AG20443 (cell line): Measurements from ENCODE around the gene DONSON.

Experiments
- DNase-seq: peaks from one replicate; pipeline ENCODE4 v3.0.0; 2012; ENCODE audit warnings: low spot score, mixed read lengths

DONSON gene

DNA sequence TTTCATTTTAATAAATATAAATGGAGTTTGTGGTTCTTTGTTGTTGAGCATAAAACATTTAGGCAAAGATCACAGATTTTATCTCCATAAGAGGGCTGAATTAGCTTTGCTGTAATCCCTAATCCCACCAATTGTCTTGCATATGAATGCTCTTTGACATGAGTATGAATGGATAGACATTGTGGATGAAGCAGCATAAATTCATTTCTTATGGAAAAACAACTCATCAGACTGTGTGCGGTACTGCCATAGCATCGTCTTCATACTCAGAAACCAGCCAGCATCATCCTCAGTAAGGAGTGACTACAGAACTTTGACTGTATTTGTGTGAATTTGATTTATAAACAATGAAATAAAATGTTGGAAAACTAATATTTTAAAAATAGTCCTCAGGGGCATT is 26.1 kb downstream of the DONSON start:
- DNase-seq: no peak

DNA sequence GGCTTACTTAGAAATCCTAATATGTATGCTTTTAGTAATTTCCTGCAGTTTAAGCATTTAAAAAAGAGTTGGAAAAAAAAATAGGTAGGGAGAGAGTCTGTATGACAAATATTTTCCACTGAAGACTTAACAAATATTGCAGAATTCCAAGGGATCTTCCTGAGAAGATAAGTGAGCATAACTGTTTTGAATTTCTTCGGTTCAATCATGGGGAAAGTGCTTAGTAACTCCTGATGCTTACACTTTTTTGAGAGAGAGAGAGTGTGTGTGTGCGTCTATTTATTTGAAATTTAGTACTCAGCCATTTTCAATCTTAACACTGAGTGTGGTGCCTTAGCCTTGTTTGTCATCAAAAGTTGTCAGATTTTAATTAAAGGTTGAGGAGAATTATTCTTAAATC is 27.1 kb downstream of the DONSON start:
- no peak for DNase-seq

DNA sequence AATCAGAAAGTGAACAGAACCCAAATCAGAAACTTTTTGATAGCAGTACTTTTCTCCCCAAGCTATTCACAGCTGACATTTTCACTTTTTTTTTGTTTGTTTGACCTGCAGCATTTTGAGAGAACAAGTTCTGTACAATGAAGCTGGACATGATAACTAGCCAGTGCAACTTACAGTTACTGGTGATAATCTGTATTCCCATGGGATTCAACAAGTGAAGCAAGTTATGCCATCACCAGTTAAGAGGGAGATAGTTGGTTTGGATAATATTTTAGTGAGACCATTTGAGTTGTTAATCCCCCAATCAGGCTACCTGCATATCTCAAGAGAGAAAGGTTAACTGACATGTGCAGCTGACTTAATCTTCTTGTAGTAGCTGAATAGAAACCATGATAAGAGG is 27.5 kb downstream of the DONSON start:
- DNase-seq: no peak

DNA sequence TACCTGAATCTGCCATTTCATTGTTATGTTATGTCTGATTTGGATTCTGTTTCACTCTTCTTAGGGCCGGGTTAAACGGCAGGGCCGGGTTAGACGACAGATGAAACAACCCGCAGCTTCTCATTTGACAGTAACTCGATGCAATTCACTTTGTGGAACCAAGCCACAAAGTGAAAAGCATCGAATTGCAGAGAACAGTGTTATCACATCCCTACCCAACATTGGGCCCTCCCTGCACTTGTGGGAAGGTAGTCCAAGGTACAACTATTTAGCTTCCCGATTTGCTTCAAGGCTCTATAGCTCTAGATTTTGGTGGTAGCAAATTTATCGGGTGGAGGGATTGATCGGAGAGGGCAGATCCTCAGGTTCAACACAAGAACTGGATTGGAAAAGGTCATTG is 28.7 kb downstream of the DONSON start:
- no peak for DNase-seq

DNA sequence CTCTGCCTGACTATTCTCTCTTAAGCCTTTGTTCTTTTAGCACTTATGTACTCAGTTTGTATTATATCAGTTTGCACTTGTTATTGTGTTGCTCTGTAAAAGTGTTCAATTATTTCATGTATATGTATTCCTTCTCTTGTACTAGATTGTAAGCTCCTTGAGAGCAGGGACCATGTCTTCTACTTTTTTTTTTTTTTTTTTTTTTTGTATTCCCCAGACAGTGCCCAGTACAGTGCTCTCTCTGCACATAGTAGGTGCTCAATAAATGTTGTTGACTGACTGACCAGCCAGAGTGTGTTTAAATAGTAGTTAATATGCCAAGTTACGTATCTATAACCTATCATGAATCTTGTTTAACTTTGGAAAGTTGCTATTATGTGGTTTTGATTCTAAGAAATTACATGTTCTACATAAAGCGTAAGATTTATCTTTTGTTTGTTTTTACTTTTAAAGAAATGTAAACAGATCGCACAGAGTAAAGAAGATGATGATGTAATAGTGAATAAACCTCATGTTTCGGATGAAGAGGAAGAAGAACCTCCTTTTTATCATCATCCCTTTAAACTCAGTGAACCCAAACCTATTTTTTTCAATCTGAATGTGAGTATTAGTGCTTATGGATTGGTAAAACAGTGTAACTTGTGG is 29.6 kb downstream of the DONSON start:
- no peak for DNase-seq

DNA sequence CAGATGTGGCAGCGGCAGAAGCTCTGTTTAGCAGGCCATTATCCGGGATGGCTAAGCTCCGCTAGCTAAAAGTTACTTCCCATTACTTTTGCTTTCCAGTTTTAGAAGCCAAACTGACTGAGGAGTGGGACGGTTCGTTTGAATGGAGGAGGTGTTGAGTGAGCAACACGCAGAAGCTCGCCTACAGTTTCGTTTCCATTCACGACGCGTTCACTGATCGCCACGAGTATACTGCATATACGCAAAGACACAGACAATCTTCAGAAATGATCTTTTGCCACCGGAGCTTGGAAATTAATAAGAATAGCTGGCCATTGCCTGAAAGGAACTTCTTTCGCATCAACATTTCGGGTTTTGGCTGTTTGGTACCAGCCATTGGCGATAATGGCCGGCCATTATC is 31.0 kb downstream of the DONSON start:
- DNase-seq: no peak

DNA sequence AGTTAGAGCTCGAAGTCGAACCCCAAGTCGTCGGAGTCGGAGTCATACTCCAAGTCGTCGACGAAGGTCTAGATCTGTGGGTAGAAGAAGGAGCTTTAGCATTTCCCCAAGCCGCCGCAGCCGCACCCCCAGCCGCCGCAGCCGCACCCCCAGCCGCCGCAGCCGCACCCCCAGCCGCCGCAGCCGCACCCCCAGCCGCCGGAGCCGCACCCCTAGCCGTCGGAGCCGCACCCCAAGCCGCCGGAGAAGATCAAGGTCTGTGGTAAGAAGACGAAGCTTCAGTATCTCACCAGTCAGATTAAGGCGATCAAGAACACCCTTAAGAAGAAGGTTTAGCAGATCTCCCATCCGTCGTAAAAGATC is 33.5 kb downstream of the DONSON start:
- no peak for DNase-seq

DNA sequence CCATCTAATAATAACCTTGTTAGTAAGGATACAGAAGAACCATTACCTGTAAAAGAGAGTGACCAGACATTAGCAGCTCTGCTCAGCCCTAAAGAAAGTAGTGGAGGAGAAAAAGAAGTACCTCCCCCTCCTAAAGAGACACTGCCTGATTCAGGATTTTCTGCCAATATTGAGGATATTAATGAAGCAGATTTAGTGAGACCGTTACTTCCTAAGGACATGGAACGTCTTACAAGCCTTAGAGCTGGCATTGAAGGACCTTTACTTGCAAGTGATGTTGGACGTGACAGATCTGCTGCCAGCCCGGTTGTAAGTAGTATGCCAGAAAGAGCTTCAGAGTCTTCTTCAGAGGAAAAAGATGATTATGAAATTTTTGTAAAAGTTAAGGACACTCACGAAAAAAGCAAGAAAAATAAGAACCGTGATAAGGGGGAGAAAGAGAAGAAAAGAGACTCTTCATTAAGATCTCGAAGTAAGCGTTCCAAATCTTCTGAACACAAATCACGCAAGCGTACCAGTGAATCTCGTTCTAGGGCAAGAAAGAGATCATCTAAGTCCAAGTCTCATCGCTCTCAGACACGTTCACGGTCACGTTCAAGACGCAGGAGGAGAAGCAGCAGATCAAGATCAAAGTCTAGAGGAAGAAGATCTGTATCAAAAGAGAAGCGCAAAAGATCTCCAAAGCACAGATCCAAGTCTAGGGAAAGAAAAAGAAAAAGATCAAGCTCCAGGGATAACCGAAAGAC is 34.1 kb downstream of the DONSON start:
- no peak for DNase-seq

DNA sequence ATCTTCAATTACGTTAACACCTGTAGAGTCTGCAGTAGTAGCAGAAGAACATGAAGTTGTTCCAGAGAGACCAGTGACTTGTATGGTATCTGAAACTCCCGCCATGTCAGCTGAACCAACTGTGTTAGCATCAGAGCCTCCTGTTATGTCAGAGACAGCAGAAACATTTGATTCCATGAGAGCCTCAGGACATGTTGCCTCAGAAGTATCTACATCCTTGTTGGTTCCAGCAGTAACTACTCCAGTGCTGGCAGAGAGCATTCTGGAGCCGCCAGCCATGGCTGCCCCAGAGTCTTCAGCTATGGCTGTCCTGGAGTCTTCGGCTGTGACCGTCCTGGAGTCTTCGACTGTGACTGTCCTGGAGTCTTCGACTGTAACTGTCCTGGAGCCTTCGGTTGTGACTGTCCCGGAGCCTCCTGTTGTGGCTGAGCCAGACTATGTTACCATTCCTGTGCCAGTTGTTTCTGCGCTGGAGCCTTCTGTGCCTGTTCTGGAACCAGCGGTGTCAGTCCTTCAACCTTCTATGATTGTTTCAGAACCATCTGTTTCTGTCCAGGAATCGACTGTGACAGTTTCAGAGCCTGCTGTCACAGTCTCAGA is 35.4 kb downstream of the DONSON start:
- DNase-seq: no peak

DNA sequence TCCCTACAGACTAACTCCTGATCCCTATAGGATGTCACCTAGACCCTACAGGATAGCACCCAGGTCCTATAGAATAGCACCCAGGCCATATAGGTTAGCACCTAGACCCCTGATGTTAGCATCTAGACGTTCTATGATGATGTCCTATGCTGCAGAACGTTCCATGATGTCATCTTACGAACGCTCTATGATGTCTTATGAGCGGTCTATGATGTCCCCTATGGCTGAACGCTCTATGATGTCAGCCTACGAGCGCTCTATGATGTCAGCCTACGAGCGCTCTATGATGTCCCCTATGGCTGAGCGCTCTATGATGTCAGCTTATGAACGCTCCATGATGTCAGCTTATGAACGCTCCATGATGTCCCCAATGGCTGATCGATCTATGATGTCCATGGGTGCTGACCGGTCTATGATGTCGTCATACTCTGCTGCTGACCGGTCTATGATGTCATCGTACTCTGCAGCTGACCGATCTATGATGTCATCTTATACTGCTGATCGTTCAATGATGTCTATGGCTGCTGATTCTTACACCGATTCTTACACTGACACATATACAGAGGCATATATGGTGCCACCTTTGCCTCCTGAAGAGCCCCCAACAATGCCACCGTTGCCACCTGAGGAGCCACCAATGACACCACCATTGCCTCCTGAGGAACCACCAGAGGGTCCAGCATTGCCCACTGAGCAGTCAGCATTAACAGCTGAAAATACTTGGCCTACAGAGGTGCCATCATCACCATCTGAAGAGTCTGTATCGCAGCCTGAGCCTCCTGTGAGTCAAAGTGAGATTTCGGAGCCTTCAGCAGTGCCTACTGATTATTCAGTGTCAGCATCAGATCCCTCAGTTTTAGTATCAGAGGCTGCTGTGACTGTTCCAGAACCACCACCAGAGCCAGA is 36.1 kb downstream of the DONSON start:
- no peak for DNase-seq

DNA sequence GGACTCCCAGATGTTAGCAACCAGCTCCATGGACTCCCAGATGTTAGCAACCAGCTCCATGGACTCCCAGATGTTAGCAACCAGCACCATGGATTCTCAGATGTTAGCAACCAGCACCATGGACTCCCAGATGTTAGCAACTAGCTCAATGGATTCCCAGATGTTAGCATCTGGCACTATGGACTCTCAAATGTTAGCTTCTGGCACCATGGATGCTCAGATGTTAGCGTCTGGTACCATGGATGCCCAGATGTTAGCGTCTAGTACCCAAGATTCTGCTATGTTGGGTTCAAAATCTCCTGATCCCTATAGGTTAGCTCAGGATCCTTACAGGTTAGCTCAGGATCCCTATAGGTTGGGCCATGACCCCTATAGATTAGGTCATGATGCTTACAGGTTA is 36.8 kb downstream of the DONSON start:
- DNase-seq: no peak

DNA sequence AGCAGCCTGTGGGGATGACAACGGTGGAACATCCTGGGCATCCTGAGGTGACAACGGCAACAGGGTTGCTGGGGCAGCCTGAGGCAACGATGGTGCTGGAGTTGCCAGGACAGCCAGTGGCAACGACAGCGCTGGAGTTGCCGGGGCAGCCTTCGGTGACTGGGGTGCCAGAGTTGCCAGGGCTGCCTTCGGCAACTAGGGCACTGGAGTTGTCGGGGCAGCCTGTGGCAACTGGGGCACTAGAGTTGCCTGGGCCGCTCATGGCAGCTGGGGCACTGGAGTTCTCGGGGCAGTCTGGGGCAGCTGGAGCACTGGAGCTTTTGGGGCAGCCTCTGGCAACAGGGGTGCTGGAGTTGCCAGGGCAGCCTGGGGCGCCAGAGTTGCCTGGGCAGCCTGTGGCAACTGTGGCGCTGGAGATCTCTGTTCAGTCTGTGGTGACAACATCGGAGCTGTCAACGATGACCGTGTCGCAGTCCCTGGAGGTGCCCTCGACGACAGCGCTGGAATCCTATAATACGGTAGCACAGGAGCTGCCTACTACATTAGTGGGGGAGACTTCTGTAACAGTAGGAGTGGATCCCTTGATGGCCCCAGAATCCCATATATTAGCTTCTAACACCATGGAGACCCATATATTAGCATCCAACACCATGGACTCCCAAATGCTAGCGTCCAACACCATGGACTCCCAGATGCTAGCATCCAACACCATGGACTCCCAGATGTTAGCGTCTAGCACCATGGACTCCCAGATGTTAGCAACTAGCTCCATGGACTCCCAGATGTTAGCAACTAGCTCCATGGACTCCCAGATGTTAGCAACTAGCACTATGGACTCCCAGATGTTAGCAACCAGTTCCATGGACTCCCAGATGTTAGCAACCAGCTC is 37.5 kb downstream of the DONSON start:
- DNase-seq: no peak

DNA sequence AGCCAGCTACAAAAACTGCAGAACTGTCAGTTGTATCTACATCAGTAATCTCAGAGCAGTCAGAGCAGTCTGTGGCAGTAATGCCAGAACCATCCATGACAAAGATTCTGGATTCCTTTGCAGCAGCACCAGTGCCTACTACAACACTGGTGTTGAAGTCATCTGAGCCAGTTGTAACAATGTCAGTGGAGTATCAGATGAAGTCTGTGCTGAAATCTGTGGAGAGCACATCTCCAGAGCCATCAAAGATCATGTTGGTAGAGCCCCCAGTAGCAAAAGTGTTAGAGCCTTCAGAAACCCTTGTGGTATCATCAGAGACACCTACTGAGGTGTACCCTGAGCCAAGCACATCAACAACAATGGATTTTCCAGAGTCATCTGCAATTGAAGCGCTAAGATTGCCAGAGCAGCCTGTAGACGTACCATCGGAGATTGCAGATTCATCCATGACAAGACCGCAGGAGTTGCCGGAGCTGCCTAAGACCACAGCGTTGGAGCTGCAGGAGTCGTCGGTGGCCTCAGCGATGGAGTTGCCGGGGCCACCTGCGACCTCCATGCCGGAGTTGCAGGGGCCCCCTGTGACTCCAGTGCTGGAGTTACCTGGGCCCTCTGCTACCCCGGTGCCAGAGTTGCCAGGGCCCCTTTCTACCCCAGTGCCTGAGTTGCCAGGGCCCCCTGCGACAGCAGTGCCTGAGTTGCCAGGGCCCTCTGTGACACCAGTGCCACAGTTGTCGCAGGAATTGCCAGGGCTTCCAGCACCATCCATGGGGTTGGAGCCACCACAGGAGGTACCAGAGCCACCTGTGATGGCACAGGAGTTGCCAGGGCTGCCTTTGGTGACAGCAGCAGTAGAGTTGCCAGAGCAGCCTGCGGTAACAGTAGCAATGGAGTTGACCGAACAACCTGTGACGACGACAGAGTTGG is 38.4 kb downstream of the DONSON start:
- no peak for DNase-seq

DNA sequence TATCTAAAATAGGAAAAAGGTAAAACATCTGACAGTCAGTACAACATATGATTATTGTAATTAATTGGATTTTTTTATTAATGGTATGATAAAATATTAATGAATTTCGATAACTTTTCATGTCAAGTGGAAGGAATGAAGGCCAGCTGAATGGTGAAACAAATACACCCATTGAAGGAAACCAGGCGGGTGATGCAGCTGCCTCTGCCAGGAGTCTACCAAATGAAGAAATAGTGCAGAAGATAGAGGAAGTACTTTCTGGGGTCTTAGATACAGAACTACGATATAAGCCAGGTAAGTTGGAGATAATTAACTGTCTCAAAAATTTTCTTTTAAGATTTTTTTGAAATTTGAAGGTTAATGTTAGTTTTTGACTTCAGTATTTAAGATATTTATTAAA is 42.4 kb downstream of the DONSON start:
- no peak for DNase-seq

DNA sequence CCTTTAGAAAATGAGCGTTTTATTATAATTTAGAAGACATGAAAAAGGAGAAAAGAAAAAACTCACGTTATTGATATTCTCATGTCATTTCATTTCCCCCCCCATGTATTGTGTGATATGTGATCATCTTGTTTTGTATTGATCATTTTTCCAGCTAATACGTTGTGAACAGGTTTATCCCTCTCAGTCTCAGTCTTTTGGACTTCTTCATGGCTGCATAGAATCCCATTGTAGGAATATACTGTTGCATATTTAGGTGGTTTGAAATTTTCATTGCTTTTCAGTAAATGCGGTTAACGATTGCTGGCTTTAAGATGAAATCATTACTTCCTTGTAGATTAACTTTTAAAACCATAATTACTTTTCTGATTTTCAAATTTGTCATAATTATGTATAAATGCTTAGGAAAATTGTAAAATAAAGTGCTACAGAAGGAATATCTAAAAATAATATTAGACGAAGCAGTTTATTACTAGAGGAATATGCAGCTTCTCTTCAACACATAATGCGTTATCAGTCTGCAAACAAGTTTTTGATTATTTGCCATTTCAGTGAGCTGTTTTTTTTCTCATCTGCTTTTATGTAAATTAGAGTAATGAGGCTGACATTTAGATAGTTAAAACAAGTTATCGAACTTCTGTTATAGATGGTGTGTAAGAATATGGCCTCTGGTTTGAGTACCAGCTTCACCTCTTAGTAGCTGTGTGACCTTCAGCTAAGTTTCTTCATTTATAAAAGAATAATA is 43.9 kb downstream of the DONSON start:
- no peak for DNase-seq

DNA sequence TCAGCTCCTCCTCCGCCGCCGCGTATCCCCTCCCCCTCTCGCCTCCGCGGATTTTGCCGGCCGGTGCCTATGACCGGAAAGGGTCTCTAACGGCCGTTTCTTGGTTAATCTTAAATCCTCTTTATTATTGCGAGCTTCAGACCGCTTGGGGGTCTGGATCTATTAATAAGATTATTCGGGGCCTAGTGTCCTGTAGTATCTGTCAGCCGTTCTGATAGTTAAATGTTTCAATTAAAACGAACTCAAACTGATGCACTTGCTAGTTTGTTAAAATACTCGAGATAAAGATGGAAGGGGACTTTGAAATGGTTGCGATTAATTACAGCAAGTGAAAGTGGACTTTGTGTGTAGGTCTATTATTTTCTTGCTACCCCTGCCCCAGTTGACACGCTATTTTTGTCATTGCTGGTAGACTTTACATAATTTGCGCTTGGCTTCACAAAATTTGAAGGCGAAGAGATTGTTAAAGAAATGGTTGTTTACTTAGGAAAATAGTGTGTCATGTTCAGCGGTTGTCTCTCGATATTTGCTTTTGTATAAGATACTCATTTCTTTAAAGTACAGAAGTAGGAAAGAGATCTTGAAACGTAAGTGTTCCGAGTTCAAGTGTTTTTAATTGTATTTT is 44.9 kb downstream of the DONSON start:
- no peak for DNase-seq

DNA sequence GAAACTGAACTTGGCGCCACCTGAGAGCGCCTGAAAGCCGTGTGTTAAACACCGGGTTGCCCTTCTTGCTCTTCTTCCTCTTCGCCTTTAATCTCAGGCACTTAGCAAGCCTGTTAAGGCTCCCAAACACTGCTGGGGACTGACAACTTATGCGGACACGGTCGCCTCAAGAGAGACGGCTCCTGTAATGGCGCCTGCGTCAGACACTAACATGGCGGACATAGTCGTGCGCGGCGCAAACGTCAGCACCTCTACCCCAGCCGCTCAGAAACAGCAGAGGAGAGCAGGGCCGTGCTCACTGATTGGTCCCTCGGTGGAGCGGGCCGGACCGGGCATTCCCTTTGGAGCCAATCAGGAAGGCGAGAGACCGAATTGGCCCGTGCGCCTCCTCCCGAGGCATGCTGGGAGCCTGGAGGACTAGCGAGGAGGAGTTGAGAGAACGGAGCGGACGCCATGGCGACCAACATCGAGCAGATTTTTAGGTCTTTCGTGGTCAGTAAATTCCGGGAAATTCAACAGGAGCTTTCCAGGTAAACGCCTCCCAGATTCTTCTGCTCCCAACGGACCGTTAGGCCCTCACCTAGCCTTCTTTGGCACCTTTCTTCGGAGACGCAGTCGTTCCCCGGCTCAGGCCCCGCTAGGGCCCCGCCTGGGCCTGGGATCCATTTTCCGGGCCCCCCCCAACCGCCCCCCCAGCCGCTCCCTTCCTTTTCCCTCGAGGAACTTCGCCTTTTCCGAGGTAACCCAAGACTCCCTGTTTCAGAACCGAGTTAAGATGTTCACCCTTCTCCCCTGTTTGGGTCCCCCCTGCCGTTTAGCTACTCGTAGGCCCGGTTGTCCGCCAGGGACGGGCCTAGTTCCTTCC is 45.6 kb downstream of the DONSON start, which contains the start of gene SON:
SON (plus strand) TSS at position 399 of the 865 bp plus-strand sequence; CDS start at position 454, 55 bp downstream.
- peak; percentile 97 for DNase-seq
